Measurements from ENCODE around the gene LYST. TPM values are rescaled to one million over a fixed set of nuclear protein-coding genes. Genes with fewer than 3 reads are reported as not detected.
A peak's percentile ranks its signal among the peaks of the same experiment; 100 is the strongest.

The LYST gene
- total RNA-seq, 2 experiments from 2014 or later = 24.7 to 26.8 TPM

DNA sequence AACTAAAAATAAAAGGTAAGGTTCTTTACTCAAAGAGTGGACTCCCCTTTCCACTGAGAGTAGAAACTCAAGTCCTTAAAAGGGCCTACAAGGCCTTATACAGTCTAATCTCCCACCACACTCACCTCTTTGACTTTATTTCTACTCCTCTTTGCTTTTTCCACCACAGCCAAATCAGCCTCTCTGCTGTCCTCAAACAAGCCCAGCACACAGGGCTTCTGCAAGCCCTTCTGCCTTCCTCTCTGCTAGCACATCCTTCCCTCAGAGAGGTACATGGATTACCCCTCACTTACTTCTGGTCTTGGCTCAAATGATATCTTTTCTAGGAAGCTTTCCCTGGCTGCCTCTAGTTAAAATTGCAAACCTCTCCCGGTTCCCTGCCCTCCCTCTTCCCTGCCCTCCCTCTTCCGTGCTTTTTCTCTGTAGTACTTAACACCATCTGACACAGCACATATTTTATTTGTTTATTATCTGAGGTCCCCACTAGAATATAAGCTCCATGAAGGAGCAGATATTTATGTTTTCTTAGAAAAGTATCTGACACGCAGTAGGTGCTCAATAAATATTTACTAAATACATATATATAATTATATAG is 1.7 kb downstream of the LYST start:
- H3K27me3 Mint-ChIP-seq = no peaks in the 10 kb centered on the region
- ChIA-PET POLR2A (interaction anchor here (0.6 kb wide), 2 partner anchors 8 to 65 kb away, joined by 3 read pairs; no protein-coding TSS in a partner anchor), CTCF (interaction anchor here (1.0 to 2.8 kb wide), 6 partner anchors 11 to 107 kb away, joined by 3 to 13 read pairs (median 6); no protein-coding TSS in a partner anchor)
- H3K4me1 Mint-ChIP-seq = peaks cover 53% of the 10 kb centered on the region
- H3K36me3 Mint-ChIP-seq (ENCODE audit: low read depth) = peaks cover 18% of the 10 kb centered on the region
- DNase-seq = no peak
- peak overlapping the region; percentile 39 for H3K27ac Mint-ChIP-seq
- H3K4me3 Mint-ChIP-seq = peak overlapping the region; percentile 92
- no peaks in the 10 kb centered on the region for H3K9me3 Mint-ChIP-seq

- peaks cover 18% of the 10 kb centered on the region for H3K36me3 Mint-ChIP-seq (ENCODE audit: low read depth)
- H3K27ac Mint-ChIP-seq = peak overlapping the region; percentile 39
- H3K4me1 Mint-ChIP-seq = peaks cover 49% of the 10 kb centered on the region
- peak overlapping the region; percentile 92 for H3K4me3 Mint-ChIP-seq
- ChIA-PET CTCF (interaction anchor here (2.8 kb wide), 1 partner anchor 107 kb away, joined by 11 read pairs; no protein-coding TSS in a partner anchor), POLR2A (no interaction called here)
- H3K9me3 Mint-ChIP-seq = no peaks in the 10 kb centered on the region
- DNase-seq = no peak
- H3K27me3 Mint-ChIP-seq = no peaks in the 10 kb centered on the region
These were observed 2.2 kb downstream of the LYST start for GRCh38 chr1:235864469-235864868.

GRCh38 chr1:235863699-235864093 is 3.0 kb downstream of the LYST start:
- Mint-ChIP-seq H3K27ac (no peak overlapping the region), H3K36me3 (ENCODE audit: low read depth) (peaks cover 18% of the 10 kb centered on the region), H3K4me3 (no peak overlapping the region), H3K4me1 (peaks cover 49% of the 10 kb centered on the region), H3K9me3 (no peaks in the 10 kb centered on the region), H3K27me3 (no peaks in the 10 kb centered on the region)
- no peak for DNase-seq
- ChIA-PET CTCF (interaction anchor here (0.6 to 1.2 kb wide), 3 partner anchors 33 to 130 kb away, joined by 3 to 5 read pairs (median 5); no protein-coding TSS in a partner anchor), POLR2A (no interaction called here)

DNA sequence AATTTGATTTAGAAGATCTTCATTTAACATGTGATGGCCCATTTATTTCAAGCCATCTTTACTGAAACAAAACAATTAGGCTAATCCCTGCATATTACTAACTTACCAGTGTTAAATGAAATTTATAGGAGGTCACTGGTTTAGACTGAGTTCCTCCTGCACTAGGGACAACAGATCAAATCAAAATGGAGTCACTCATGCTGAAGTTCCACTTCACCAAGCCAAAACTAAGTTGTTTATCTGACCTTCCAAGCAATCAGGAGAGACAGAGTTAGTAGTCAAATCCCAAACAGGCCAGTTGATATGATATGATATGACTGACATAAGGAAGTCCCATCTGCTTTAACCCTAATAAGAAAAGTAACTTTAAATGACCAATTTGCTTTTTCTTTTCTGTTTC is 4.8 kb downstream of the LYST start:
- Mint-ChIP-seq H3K9me3 (no peaks in the 10 kb centered on the region), H3K36me3 (ENCODE audit: low read depth) (peaks cover 22% of the 10 kb centered on the region), H3K27me3 (no peaks in the 10 kb centered on the region), H3K27ac (no peak overlapping the region), H3K4me3 (no peak overlapping the region), H3K4me1 (peaks cover 50% of the 10 kb centered on the region)
- ChIA-PET CTCF (interaction anchor here (0.8 to 1.4 kb wide), 3 partner anchors 22 to 357 kb away, joined by 3 to 4 read pairs (median 4); partner anchors contain the start of gene B3GALNT2), POLR2A (no interaction called here)
- DNase-seq = no peak

DNA sequence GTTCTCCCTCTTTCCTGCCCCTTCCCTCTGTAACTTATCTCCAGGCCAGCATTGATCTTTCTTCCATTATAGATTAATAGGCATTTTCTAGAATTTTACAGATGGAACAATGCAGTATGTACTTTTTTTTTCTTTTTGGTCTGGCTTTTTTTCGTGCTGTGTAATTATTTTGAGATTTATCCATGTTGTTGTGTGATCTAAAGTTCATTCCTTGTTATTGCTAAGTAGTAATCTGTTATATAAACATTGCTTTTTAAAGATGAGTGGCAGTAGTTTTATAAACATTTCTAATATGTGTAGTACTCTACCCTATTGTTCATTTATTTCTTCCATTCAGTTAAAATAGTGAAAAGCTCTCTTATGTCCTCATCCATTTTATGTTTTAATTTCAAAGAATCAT is 5.9 kb downstream of the LYST start:
- Mint-ChIP-seq H3K9me3 (no peaks in the 10 kb centered on the region), H3K27ac (no peak overlapping the region), H3K4me3 (no peak overlapping the region), H3K36me3 (ENCODE audit: low read depth) (peaks cover 22% of the 10 kb centered on the region), H3K27me3 (no peaks in the 10 kb centered on the region), H3K4me1 (peaks cover 53% of the 10 kb centered on the region)
- ChIA-PET CTCF (interaction anchor here (1.4 kb wide), 2 partner anchors 16 to 111 kb away, joined by 3 to 4 read pairs; no protein-coding TSS in a partner anchor), POLR2A (no interaction called here)
- DNase-seq = no peak

- Mint-ChIP-seq H3K4me1 (peaks cover 49% of the 10 kb centered on the region), H3K9me3 (no peaks in the 10 kb centered on the region), H3K27me3 (no peaks in the 10 kb centered on the region), H3K36me3 (ENCODE audit: low read depth) (peaks cover 22% of the 10 kb centered on the region), H3K27ac (no peak overlapping the region), H3K4me3 (no peak overlapping the region)
- ChIA-PET CTCF (no interaction called here), POLR2A (no interaction called here)
- DNase-seq = no peak
These were observed 6.9 kb downstream of the LYST start for GRCh38 chr1:235859789-235860188.

GRCh38 chr1:235858766-235859165 is 7.9 kb downstream of the LYST start:
- H3K9me3 Mint-ChIP-seq = no peaks in the 10 kb centered on the region
- ChIA-PET POLR2A (no interaction called here), CTCF (interaction anchor here (1.0 kb wide), 1 partner anchor 8 kb away, joined by 3 read pairs; the partner anchor contains the start of gene LYST)

DNA sequence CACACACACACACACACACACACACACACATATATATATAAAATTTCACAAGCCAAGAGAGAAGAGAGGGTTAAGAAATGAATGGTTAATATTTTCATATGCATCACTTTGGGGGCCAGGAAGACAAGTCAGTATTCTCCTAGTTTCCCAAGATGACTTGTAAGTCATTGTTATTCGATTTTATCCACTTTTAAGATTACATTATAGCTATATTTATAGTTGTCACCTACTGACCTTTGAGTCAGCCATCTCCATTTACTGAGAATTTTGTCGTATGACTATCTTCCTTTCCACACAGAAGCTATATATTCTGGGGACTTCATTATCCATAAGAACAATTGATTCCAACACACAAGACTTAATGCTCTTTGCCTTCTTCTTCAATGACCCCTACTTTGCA is 8.9 kb downstream of the LYST start:
- H3K4me1 Mint-ChIP-seq = peaks cover 32% of the 10 kb centered on the region
- no peaks in the 10 kb centered on the region for H3K27me3 Mint-ChIP-seq
- H3K36me3 Mint-ChIP-seq (ENCODE audit: low read depth) = peaks cover 11% of the 10 kb centered on the region
- DNase-seq = no peak
- H3K9me3 Mint-ChIP-seq = no peaks in the 10 kb centered on the region
- POLR2A ChIA-PET = interaction anchor here (1.0 kb wide), 1 partner anchor 8 kb away, joined by 4 read pairs; the partner anchor contains the start of gene LYST
- CTCF ChIA-PET = interaction anchor here (0.6 to 1.9 kb wide), 5 partner anchors 9 to 1842 kb away, joined by 3 to 9 read pairs (median 3); partner anchors contain the start of genes B3GALNT2 and LYST
- H3K27ac Mint-ChIP-seq = no peak overlapping the region
- H3K4me3 Mint-ChIP-seq = no peak overlapping the region

More at GRCh38 chr1:235858766-235859165, 7.9 kb downstream of the LYST start:
- no peak for DNase-seq
- Mint-ChIP-seq H3K4me1 (peaks cover 43% of the 10 kb centered on the region), H3K27ac (no peak overlapping the region), H3K36me3 (ENCODE audit: low read depth) (peaks cover 16% of the 10 kb centered on the region), H3K27me3 (no peaks in the 10 kb centered on the region), H3K4me3 (no peak overlapping the region)

GRCh38 chr1:235855811-235856429 is 10.8 kb downstream of the LYST start:
- Mint-ChIP-seq H3K27me3 (no peaks in the 10 kb centered on the region), H3K4me3 (no peak overlapping the region), H3K9me3 (no peaks in the 10 kb centered on the region), H3K4me1 (peaks cover 28% of the 10 kb centered on the region), H3K27ac (no peak overlapping the region), H3K36me3 (ENCODE audit: low read depth) (peaks cover 8% of the 10 kb centered on the region)
- CTCF ChIA-PET = interaction anchor here (0.6 to 0.9 kb wide), 4 partner anchors 14 to 116 kb away, joined by 3 to 4 read pairs (median 4); no protein-coding TSS in a partner anchor
- no peak for DNase-seq
- POLR2A ChIA-PET = no interaction called here

DNA sequence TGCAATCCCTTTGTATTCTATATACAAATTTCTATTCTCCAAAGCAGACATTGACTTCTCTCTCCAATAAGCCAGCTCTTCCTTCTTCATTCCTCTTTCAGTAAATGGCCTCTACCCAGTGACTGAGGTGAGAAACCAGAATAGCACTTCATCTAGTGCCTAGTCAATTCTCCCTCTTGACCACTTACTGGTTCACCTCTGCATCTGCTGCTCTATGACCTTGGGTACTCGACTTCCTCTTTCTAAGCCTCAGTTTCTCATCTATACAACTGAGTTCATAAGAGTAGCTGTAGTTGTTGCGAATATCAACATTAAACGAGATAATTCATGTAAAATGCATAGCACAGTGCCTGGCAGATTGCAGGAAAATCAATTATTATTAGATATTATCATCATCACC is 12.4 kb downstream of the LYST start:
- POLR2A ChIA-PET = no interaction called here
- H3K9me3 Mint-ChIP-seq = no peaks in the 10 kb centered on the region
- H3K36me3 Mint-ChIP-seq (ENCODE audit: low read depth) = peaks cover 19% of the 10 kb centered on the region
- peaks cover 43% of the 10 kb centered on the region for H3K4me1 Mint-ChIP-seq
- CTCF ChIA-PET = interaction anchor here (0.8 kb wide), 1 partner anchor 11 kb away, joined by 3 read pairs; no protein-coding TSS in a partner anchor
- H3K27me3 Mint-ChIP-seq = no peaks in the 10 kb centered on the region
- no peak for DNase-seq
- no peak overlapping the region for H3K4me3 Mint-ChIP-seq
- H3K27ac Mint-ChIP-seq = no peak overlapping the region

- Mint-ChIP-seq H3K9me3 (peaks cover under 1% of the 10 kb centered on the region), H3K27ac (no peak overlapping the region), H3K27me3 (no peaks in the 10 kb centered on the region), H3K36me3 (ENCODE audit: low read depth) (peaks cover 19% of the 10 kb centered on the region), H3K4me1 (peaks cover 50% of the 10 kb centered on the region), H3K4me3 (no peak overlapping the region)
- ChIA-PET CTCF (interaction anchor here (0.5 kb wide), 1 partner anchor 495 kb away, joined by 3 read pairs; no protein-coding TSS in a partner anchor), POLR2A (no interaction called here)
- no peak for DNase-seq
These were observed 13.1 kb downstream of the LYST start for GRCh38 chr1:235853653-235854052.

DNA sequence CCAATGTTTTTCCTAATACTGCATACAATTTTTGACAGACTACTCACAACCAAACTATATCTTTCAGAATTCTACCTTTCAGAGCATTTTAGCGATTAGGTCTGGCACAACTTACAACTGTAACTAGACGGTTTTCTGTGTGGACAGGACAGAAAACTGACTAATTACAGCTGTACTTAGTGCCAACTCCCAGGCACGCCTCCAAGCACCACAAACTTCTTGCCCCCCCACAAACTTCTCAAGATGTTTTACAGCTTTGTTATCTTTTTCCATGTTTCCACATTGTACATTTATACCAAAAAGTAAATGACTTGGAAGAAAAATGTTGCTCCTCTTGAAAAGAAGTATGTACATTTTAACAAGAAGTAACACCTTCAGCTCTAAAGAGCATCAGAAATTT is 13.8 kb downstream of the LYST start:
- POLR2A ChIA-PET = no interaction called here
- peaks cover 22% of the 10 kb centered on the region for H3K36me3 Mint-ChIP-seq (ENCODE audit: low read depth)
- peaks cover 2% of the 10 kb centered on the region for H3K9me3 Mint-ChIP-seq
- CTCF ChIA-PET = no interaction called here
- H3K4me1 Mint-ChIP-seq = peaks cover 56% of the 10 kb centered on the region
- DNase-seq = no peak
- H3K4me3 Mint-ChIP-seq = no peak overlapping the region
- no peaks in the 10 kb centered on the region for H3K27me3 Mint-ChIP-seq
- H3K27ac Mint-ChIP-seq = no peak overlapping the region

GRCh38 chr1:235851939-235852338 is 14.8 kb downstream of the LYST start:
- POLR2A ChIA-PET = no interaction called here

More at GRCh38 chr1:235851939-235852338, 14.8 kb downstream of the LYST start:
- Mint-ChIP-seq H3K27me3 (no peaks in the 10 kb centered on the region), H3K36me3 (ENCODE audit: low read depth) (peaks cover 24% of the 10 kb centered on the region), H3K9me3 (peaks cover 3% of the 10 kb centered on the region), H3K27ac (no peak overlapping the region), H3K4me1 (peaks cover 59% of the 10 kb centered on the region), H3K4me3 (no peak overlapping the region)
- no peak for DNase-seq
- CTCF ChIA-PET = no interaction called here

Data from activated CD4-positive, alpha-beta T cell treated with anti-CD3 and anti-CD28 coated beads, Interleukin-2, amount 10 ng/mL, durations not matched to agents 7 days and 5 days (primary cell).